Mesenchymal stem cell (in vitro differentiated cells and primary cell): ENCODE measurements around the gene TIMM44.

Experiments used
- DNase-seq: peaks from one replicate; pipeline ENCODE4 v3.0.0-alpha.2; 2013
- H2AFZ ChIP-seq: one replicate; pipeline ENCODE4 v1.6.1; 2013; ENCODE audit warnings: low read depth, mild to moderate bottlenecking, control low read depth, inconsistent platforms, low read length, moderate library complexity
- H2AK5ac ChIP-seq: 2 replicates; pipeline ENCODE4 v1.6.1; 2013; ENCODE audit warnings: low read length, moderate library complexity, mild to moderate bottlenecking, inconsistent platforms; ENCODE audit not compliant: severe bottlenecking
- H2BK120ac ChIP-seq: one replicate; pipeline ENCODE4 v1.6.1; 2013; ENCODE audit warnings: low read depth, mild to moderate bottlenecking, inconsistent platforms, low read length, moderate library complexity
- H2BK12ac ChIP-seq, 2 experiments: one replicate each; pipeline ENCODE4 v1.6.1; 2013; ENCODE audit warnings: inconsistent platforms in 2 of 2, low read length in 2 of 2, mild to moderate bottlenecking in 2 of 2, moderate library complexity in 2 of 2, control low read depth in 1 of 2
- H2BK15ac ChIP-seq: one replicate; pipeline ENCODE4 v1.6.1; 2013; ENCODE audit warnings: mild to moderate bottlenecking, low read depth, inconsistent platforms; ENCODE audit not compliant: poor library complexity, severe bottlenecking
- H2BK5ac ChIP-seq: 2 replicates; pipeline ENCODE4 v1.6.1; 2013; ENCODE audit warnings: low read depth, mild to moderate bottlenecking, low read length, control low read depth, inconsistent platforms; ENCODE audit not compliant: poor library complexity, severe bottlenecking
- H3K14ac ChIP-seq, 2 experiments: one replicate each; pipeline ENCODE4 v1.6.1; 2013; ENCODE audit warnings: inconsistent platforms in 2 of 2, low read length in 2 of 2, control low read depth in 1 of 2, mild to moderate bottlenecking in 1 of 2, moderate library complexity in 1 of 2
- H3K18ac ChIP-seq, 2 experiments: one replicate each; pipeline ENCODE4 v1.6.1; 2013; ENCODE audit warnings: inconsistent platforms in 2 of 2, low read length in 2 of 2, control low read depth in 1 of 2, low read depth in 1 of 2, mild to moderate bottlenecking in 1 of 2
- H3K23ac ChIP-seq, 2 experiments: one replicate each; pipeline ENCODE4 v1.6.1; 2013; ENCODE audit warnings: inconsistent platforms in 2 of 2, low read length in 2 of 2, mild to moderate bottlenecking in 2 of 2, moderate library complexity in 2 of 2, control low read depth in 1 of 2
- H3K27ac ChIP-seq: 2 replicates; pipeline ENCODE4 v1.5.1; 2013; ENCODE audit warnings: mild to moderate bottlenecking, moderate library complexity, low read length, control low read depth, inconsistent platforms; ENCODE audit not compliant: poor library complexity, severe bottlenecking
- H3K27me3 ChIP-seq, 2 experiments: 2 replicates each; pipeline versions ENCODE4 v1.6.1 to v1.7.0; 2013; ENCODE audit warnings: low read length in 2 of 2, mild to moderate bottlenecking in 2 of 2, moderate library complexity in 2 of 2, control low read depth in 1 of 2, inconsistent platforms in 1 of 2; ENCODE audit not compliant: control insufficient read depth in 1 of 2, insufficient read depth in 1 of 2
- H3K36me3 ChIP-seq, 2 experiments: 2 replicates each; pipeline versions ENCODE4 v1.6.1 to v1.7.0; 2013; ENCODE audit warnings: low read length in 2 of 2, control low read depth in 1 of 2, inconsistent platforms in 1 of 2, low read depth in 1 of 2, mild to moderate bottlenecking in 1 of 2; ENCODE audit not compliant: insufficient read depth in 2 of 2, control insufficient read depth in 1 of 2
- H3K4ac ChIP-seq, 2 experiments: one replicate each; pipeline ENCODE4 v1.6.1; 2013; ENCODE audit warnings: inconsistent platforms in 2 of 2, low read length in 2 of 2, mild to moderate bottlenecking in 2 of 2, moderate library complexity in 2 of 2, control low read depth in 1 of 2, low read depth in 1 of 2
- H3K4me1 ChIP-seq: 2 replicates; pipeline ENCODE4 v1.6.1; 2013; ENCODE audit warnings: low read depth, low read length, control low read depth; ENCODE audit not compliant: control insufficient read depth, insufficient read depth
- H3K4me2 ChIP-seq: 2 replicates; pipeline ENCODE4 v1.6.1; 2013; ENCODE audit warnings: low read length, mild to moderate bottlenecking, inconsistent platforms; ENCODE audit not compliant: poor library complexity, severe bottlenecking
- H3K4me3 ChIP-seq, 2 experiments: 2 replicates each; pipeline versions ENCODE4 v1.5.1 to v1.7.0; 2013; ENCODE audit warnings: low read length in 2 of 2, mild to moderate bottlenecking in 2 of 2, control low read depth in 1 of 2, low read depth in 1 of 2; ENCODE audit not compliant: insufficient read depth in 1 of 2
- H3K79me1 ChIP-seq: replicated peaks from 2 replicates; pipeline ENCODE4 v1.6.1; 2013; ENCODE audit warnings: mild to moderate bottlenecking, control low read depth, low read length, inconsistent platforms; ENCODE audit not compliant: poor library complexity, severe bottlenecking
- H3K9ac ChIP-seq: 2 replicates; pipeline ENCODE4 v1.7.0; 2013; ENCODE audit warnings: mild to moderate bottlenecking, low read length, moderate library complexity
- H3K9me3 ChIP-seq: 2 replicates; pipeline ENCODE4 v1.7.0; 2013; ENCODE audit warnings: mild to moderate bottlenecking, low read length; ENCODE audit not compliant: control insufficient read depth
- H4K8ac ChIP-seq: one replicate; pipeline ENCODE4 v1.6.1; 2013; ENCODE audit warnings: inconsistent platforms, mild to moderate bottlenecking, low read length, moderate library complexity
- H4K91ac ChIP-seq: one replicate; pipeline ENCODE4 v1.6.1; 2013; ENCODE audit warnings: mild to moderate bottlenecking, low read length, inconsistent platforms
- WGBS: methylation state at CpG from one replicate; pipeline ENCODE4 v1.1.7; 2013; ENCODE audit warnings: mixed read lengths; 5-methylcytosine and 5-hydroxymethylcytosine counted together

The TIMM44 gene

GRCh38 chr19:7983995-7984837 is 40.8 kb upstream of the TIMM44 start:
- H3K18ac ChIP-seq = no peak overlapping the region
- no peaks in the 10 kb centered on the region for H3K9me3 ChIP-seq
- no peak overlapping the region for H3K9ac ChIP-seq
- DNase-seq = no peak
- H3K79me1 ChIP-seq = peaks cover 51% of the 10 kb centered on the region
- no peak overlapping the region for H2AFZ ChIP-seq
- H4K8ac ChIP-seq = no peak overlapping the region
- H3K27me3 ChIP-seq = no peaks in the 10 kb centered on the region
- H3K4me1 ChIP-seq = peaks cover 45% of the 10 kb centered on the region
- H2BK12ac ChIP-seq = no peak overlapping the region
- no peak overlapping the region for H2AK5ac ChIP-seq
- no peak overlapping the region for H3K4me2 ChIP-seq
- no peak overlapping the region for H2BK5ac ChIP-seq
- no peak overlapping the region for H3K14ac ChIP-seq
- no peak overlapping the region for H3K4me3 ChIP-seq
- H3K4ac ChIP-seq = no peak overlapping the region
- no peak overlapping the region for H4K91ac ChIP-seq
- peaks cover 72 to 83% of the 10 kb centered on the region in 2 experiments for H3K36me3 ChIP-seq
- 98% methylated on average over 13 of the region's 14 CpGs for WGBS
- H3K27ac ChIP-seq = no peak overlapping the region
- H2BK120ac ChIP-seq = no peak overlapping the region
- no peak overlapping the region for H2BK15ac ChIP-seq
- H3K23ac ChIP-seq = no peak overlapping the region

- H2BK12ac ChIP-seq = no peak overlapping the region
- H3K4ac ChIP-seq = no peak overlapping the region
- no peak overlapping the region for H2AFZ ChIP-seq
- H2BK5ac ChIP-seq = no peak overlapping the region
- no peak overlapping the region for H3K9ac ChIP-seq
- no peak overlapping the region for H3K23ac ChIP-seq
- 96% methylated on average over 18 of the region's 18 CpGs for WGBS
- peaks cover 72 to 83% of the 10 kb centered on the region in 2 experiments for H3K36me3 ChIP-seq
- H3K4me2 ChIP-seq = no peak overlapping the region
- no peak overlapping the region for H3K4me3 ChIP-seq
- no peaks in the 10 kb centered on the region for H3K9me3 ChIP-seq
- no peak overlapping the region for H2BK120ac ChIP-seq
- no peak overlapping the region for H4K91ac ChIP-seq
- no peak for DNase-seq
- no peak overlapping the region for H2BK15ac ChIP-seq
- H3K79me1 ChIP-seq = peaks cover 53% of the 10 kb centered on the region
- H3K14ac ChIP-seq = no peak overlapping the region
- H4K8ac ChIP-seq = no peak overlapping the region
- H2AK5ac ChIP-seq = no peak overlapping the region
- no peaks in the 10 kb centered on the region for H3K27me3 ChIP-seq
- H3K18ac ChIP-seq = no peak overlapping the region
- H3K4me1 ChIP-seq = peaks cover 40% of the 10 kb centered on the region
- no peak overlapping the region for H3K27ac ChIP-seq
Measured at GRCh38 chr19:7983286-7983950, 40.0 kb upstream of the TIMM44 start.

GRCh38 chr19:7982651-7983099 is 39.2 kb upstream of the TIMM44 start:
- H4K91ac ChIP-seq = no peak overlapping the region
- no peak overlapping the region for H3K9ac ChIP-seq
- no peak overlapping the region for H2BK12ac ChIP-seq
- H3K18ac ChIP-seq = no peak overlapping the region
- H2AFZ ChIP-seq = no peak overlapping the region
- H3K27ac ChIP-seq = no peak overlapping the region
- 93% methylated on average over 21 of the region's 21 CpGs for WGBS
- H2BK15ac ChIP-seq = no peak overlapping the region
- H4K8ac ChIP-seq = no peak overlapping the region
- H2BK120ac ChIP-seq = no peak overlapping the region
- H3K4me3 ChIP-seq = no peak overlapping the region
- H3K36me3 ChIP-seq = peaks cover 72 to 83% of the 10 kb centered on the region in 2 experiments
- peaks cover 39% of the 10 kb centered on the region for H3K4me1 ChIP-seq
- H3K4ac ChIP-seq = no peak overlapping the region
- H3K27me3 ChIP-seq = no peaks in the 10 kb centered on the region
- H3K79me1 ChIP-seq = peaks cover 56% of the 10 kb centered on the region
- no peaks in the 10 kb centered on the region for H3K9me3 ChIP-seq
- H3K14ac ChIP-seq = no peak overlapping the region
- no peak overlapping the region for H2BK5ac ChIP-seq
- no peak for DNase-seq
- H3K23ac ChIP-seq = no peak overlapping the region
- H3K4me2 ChIP-seq = no peak overlapping the region
- H2AK5ac ChIP-seq = no peak overlapping the region

DNA sequence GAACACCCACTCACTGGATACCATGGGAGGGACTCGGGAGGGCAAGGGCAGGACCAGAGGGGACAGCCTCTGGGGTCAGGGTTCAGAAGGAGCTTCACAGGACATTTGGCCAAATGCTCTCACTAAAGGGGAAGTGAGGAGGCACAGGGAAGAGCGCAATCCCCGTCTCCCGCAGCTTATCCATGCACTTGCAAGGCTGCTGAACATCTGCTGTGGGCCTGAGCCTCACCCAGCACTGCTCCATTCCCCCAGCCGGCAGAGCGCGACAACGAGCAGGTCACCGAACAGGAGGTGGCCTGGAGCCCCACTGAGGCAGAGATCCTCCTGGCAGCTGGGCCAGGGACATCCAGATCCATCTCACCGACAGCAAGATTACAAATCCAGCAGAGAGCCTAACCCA is 38.6 kb upstream of the TIMM44 start:
- Histone ChIP-seq H3K4ac (no peak overlapping the region), H3K18ac (no peak overlapping the region), H2BK12ac (no peak overlapping the region), H3K23ac (no peak overlapping the region), H2BK15ac (no peak overlapping the region), H3K79me1 (peaks cover 61% of the 10 kb centered on the region), H4K91ac (no peak overlapping the region), H3K4me1 (peaks cover 35% of the 10 kb centered on the region), H3K36me3 (peaks cover 73 to 83% of the 10 kb centered on the region in 2 experiments), H3K27me3 (no peaks in the 10 kb centered on the region), H3K4me2 (no peak overlapping the region), H3K9me3 (no peaks in the 10 kb centered on the region), H2BK120ac (no peak overlapping the region), H3K9ac (no peak overlapping the region), H2AFZ (no peak overlapping the region), H2BK5ac (no peak overlapping the region), H4K8ac (no peak overlapping the region), H3K14ac (no peak overlapping the region), H3K27ac (no peak overlapping the region), H2AK5ac (no peak overlapping the region), H3K4me3 (no peak overlapping the region)
- WGBS = 93% methylated on average over 9 of the region's 10 CpGs
- DNase-seq = no peak
